ENCODE results near the gene DIAPH2. TPM values are rescaled to one million over a fixed set of nuclear protein-coding genes. Genes with fewer than 3 reads are reported as not detected.

DIAPH2 gene
- total and polyA plus RNA-seq, 8 donors = 1.9 to 10.0 (median 5.9) TPM

GRCh38 chrX:97637289-97637688, 952.6 kb downstream of the DIAPH2 start:
- intact Hi-C loops (cut with DNase I) = no loop called here
- ATAC-seq (no peak), FAIRE-seq (no peak), DNase-seq (no peak)
- TF ChIP-seq CTCF (IDR thresholded peaks at IDR 0.05) = no peak
- no peaks in the 10 kb centered on the region for H3K9me3 ChIP-seq
- H3K4me3 ChIP-seq = no peak overlapping the region
- WGBS, 2 donors = 46 to 83% methylated on average over 2 of the region's 2 CpGs
- H3K27ac ChIP-seq = no peak overlapping the region
- no peaks in the 10 kb centered on the region for H3K27me3 ChIP-seq
- H3K36me3 ChIP-seq = no peaks in the 10 kb centered on the region
- no peaks in the 10 kb centered on the region for H3K4me1 ChIP-seq

GRCh38 chrX:97638621-97639020, 954.0 kb downstream of the DIAPH2 start:
- Histone ChIP-seq H3K36me3 (no peaks in the 10 kb centered on the region), H3K9me3 (no peaks in the 10 kb centered on the region), H3K27me3 (no peaks in the 10 kb centered on the region), H3K4me3 (no peak overlapping the region), H3K4me1 (no peaks in the 10 kb centered on the region), H3K27ac (no peak overlapping the region)
- intact Hi-C loops (cut with DNase I) = no loop called here
- DNase-seq (no peak), FAIRE-seq (no peak), ATAC-seq (no peak)
- 39 to 45% methylated on average over 3 of the region's 3 CpGs for WGBS, 2 donors
- TF ChIP-seq CTCF (IDR thresholded peaks at IDR 0.05) = no peak

GRCh38 chrX:97639526-97639925, 954.9 kb downstream of the DIAPH2 start:
- Histone ChIP-seq H3K4me3 (no peak overlapping the region), H3K9me3 (no peaks in the 10 kb centered on the region), H3K36me3 (no peaks in the 10 kb centered on the region), H3K4me1 (no peaks in the 10 kb centered on the region), H3K27ac (no peak overlapping the region), H3K27me3 (no peaks in the 10 kb centered on the region)
- 34 to 47% methylated on average over 5 of the region's 5 CpGs for WGBS, 2 donors
- no peak for TF ChIP-seq CTCF (IDR thresholded peaks at IDR 0.05)
- intact Hi-C loops (cut with DNase I) = no loop called here
- FAIRE-seq (no peak), ATAC-seq (no peak), DNase-seq (no peak)

Other genes with a start within 250 kb of the DIAPH2 start
- under 1 TPM; 0.09 to 0.62 (median 0.30) TPM for gene RPA4, start 199.1 kb downstream of the DIAPH2 start, total RNA-seq
- under 1 TPM; 0.07 to 0.42 TPM for gene RPA4, start 199.1 kb downstream of the DIAPH2 start, polyA plus RNA-seq

Measured in pancreas (tissue), 10 donors.